ENCODE measurements around the gene ZNF507.

DNA sequence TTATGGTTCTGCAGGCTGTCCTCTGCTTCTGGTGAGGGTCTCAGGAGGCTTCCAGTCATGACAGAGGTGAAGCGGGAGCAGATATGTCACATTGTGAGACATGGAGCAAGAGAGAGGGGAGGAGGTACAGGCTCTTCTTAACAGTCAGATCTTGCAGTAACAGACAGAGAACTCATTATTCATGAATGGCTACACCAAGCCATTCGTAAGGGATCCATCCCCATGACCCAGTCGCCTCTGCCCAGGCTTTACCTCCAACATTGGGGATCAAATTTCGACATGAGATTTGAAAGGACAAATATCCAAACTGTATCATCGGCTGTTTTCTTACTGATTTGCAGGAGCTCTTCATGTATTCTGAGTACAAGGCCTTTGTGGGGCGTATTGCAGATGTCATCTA, 21.7 kb downstream of the ZNF507 start:
- TF ChIP-seq, protein P1, sequence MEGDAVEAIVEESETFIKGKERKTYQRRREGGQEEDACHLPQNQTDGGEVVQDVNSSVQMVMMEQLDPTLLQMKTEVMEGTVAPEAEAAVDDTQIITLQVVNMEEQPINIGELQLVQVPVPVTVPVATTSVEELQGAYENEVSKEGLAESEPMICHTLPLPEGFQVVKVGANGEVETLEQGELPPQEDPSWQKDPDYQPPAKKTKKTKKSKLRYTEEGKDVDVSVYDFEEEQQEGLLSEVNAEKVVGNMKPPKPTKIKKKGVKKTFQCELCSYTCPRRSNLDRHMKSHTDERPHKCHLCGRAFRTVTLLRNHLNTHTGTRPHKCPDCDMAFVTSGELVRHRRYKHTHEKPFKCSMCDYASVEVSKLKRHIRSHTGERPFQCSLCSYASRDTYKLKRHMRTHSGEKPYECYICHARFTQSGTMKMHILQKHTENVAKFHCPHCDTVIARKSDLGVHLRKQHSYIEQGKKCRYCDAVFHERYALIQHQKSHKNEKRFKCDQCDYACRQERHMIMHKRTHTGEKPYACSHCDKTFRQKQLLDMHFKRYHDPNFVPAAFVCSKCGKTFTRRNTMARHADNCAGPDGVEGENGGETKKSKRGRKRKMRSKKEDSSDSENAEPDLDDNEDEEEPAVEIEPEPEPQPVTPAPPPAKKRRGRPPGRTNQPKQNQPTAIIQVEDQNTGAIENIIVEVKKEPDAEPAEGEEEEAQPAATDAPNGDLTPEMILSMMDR (IDR thresholded peaks at IDR 0.05; ENCODE audit: borderline replicate concordance, extremely low read depth, low read length, poor library complexity, severe bottlenecking) = no peak
- no peak for TF ChIP-seq EZH2 (IDR thresholded peaks at IDR 0.05; ENCODE audit: borderline replicate concordance, low read depth, low read length, severe bottlenecking)

Data from DND-41 (cell line).